Measurements from ENCODE around the gene RGS7. TPM values are rescaled to one million over a fixed set of nuclear protein-coding genes. Genes with fewer than 3 reads are reported as not detected.

The RGS7 gene
- total RNA-seq, 4 donors from 2014 or later: not detected

DNA sequence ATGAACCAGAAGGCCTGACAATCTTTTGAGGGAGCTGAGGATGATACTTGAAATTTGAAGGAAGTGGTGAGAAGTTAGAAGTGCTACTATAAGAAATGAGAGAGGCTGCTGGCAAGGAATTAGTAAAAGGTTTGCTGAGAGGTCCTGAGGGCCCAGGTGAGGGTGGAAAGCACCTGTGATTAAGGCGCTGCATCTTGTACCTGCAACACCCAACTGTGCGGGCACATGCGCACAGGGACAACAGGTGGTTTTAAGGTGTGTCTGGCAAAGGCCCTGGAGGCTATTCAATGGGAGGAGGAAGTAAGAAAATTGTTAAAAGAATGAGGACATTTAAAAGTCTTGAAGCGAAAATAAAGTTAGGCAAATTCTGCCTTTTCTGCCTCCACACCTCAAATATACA, 349.3 kb downstream of the RGS7 start:
- TF ChIP-seq, protein P1, sequence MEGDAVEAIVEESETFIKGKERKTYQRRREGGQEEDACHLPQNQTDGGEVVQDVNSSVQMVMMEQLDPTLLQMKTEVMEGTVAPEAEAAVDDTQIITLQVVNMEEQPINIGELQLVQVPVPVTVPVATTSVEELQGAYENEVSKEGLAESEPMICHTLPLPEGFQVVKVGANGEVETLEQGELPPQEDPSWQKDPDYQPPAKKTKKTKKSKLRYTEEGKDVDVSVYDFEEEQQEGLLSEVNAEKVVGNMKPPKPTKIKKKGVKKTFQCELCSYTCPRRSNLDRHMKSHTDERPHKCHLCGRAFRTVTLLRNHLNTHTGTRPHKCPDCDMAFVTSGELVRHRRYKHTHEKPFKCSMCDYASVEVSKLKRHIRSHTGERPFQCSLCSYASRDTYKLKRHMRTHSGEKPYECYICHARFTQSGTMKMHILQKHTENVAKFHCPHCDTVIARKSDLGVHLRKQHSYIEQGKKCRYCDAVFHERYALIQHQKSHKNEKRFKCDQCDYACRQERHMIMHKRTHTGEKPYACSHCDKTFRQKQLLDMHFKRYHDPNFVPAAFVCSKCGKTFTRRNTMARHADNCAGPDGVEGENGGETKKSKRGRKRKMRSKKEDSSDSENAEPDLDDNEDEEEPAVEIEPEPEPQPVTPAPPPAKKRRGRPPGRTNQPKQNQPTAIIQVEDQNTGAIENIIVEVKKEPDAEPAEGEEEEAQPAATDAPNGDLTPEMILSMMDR (IDR thresholded peaks at IDR 0.05; ENCODE audit: low read depth): no peak

DNA sequence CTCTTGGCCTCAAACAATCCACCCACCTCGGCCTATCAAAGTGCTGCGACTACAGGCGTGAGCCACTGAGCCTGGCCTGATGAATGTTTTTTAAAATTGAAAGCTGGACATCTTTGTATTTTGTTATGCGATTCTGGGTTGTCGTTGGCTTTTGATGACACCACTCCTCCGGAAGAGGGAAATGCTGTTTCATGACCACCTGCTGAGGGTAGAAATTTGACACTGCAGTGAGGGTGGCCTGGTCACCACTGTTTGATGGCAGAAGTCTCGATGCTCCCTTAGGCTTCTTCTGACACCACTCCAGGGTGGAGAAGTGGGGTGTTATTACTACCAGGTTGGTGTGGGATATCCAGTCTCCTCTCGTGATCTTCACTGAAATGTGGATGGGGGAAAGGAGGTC, 357.2 kb downstream of the RGS7 start:
- TF ChIP-seq, protein P1 (IDR thresholded peaks at IDR 0.05; ENCODE audit: low read depth): no peak

DNA sequence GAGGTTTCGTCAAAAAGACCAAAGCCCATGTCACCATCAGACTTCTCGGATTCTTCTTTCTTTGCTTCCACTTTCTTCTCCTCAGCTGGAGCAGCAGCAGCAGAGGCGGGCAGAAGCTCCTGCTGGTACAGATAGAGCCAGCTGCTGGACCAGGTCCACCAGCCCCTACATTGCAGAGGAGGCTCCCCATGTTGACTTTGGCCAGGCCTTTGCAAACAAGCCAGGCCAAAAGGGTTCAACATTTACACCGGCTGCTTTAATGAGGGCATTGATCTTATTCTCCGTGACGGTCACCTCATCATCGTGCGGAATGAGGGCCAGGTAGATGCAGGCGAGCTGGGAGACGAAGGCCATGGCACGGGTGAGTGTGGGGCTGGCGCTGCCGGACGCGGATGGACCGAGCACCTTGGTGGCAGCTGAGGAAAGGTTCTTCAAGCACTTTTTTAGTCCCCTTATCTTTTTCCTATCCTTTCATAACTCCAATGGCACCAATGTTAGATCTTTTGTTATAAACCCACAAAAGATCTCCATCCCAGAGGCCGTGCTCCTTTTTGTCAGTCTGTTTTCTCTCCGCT, 358.5 kb downstream of the RGS7 start:
- TF ChIP-seq, protein P1 (IDR thresholded peaks at IDR 0.05; ENCODE audit: low read depth): no peak

DNA sequence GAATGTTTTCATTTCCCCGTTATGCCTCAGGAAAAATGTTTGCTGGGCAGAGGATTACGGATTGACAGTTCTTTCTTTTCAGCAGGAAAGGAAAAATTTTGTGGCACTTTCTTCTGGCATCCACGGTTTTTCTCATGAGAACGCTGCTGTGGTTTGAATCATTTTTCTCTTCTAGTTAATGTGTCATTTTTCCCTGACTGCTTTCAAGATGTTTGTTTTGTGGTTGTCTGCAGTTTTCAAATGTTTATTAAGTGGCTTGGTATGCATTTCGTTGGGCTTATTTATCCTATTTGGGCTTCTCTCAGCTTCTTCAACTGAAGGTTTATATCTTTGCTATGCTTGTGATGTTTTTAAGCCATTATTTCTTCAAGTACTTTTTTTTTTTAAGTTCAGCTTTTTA, 359.0 kb downstream of the RGS7 start:
- TF ChIP-seq, protein P1 (IDR thresholded peaks at IDR 0.05; ENCODE audit: low read depth): no peak

DNA sequence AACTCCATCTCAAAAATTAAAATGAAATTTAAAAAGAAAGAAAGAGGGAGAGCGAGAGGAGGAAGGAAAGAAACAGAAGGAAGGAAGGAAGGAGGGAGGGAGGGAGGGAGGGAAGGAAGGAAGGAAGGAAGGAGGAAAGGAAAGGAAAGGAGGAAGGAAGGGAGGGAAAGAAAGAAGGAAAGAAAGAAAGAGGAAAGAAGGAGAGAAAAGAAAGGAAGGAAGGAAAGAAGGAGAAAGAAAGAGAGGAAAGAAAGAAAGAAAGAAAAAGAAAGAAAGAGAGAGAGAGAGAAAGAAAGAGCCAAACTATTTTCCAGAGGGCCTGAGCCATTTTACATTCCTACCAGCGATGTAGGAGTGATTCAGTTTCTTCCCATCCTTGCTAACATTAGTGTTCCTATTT, 364.0 kb downstream of the RGS7 start:
- TF ChIP-seq, protein P1 (IDR thresholded peaks at IDR 0.05; ENCODE audit: low read depth): no peak

DNA sequence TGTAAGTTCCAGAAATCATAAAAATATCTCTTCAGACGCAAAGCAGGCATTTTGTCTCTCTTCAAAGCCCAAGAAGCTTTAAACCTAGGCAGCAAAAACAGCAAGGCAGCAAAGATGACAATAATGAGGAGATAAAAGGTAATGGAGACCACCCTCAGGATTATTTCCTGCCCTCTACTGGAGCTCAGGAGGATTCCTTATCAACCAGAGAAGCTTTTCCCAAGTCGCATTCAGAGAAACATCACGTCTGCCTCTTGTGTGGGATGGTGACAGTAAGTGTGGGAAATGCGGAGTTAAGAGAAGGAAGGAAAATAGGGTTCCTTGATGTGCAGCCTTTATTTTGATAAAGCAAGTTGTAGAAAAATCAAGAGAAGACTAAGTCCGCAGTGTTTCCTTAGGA, 365.8 kb downstream of the RGS7 start:
- TF ChIP-seq, protein P1 (IDR thresholded peaks at IDR 0.05; ENCODE audit: low read depth): no peak

DNA sequence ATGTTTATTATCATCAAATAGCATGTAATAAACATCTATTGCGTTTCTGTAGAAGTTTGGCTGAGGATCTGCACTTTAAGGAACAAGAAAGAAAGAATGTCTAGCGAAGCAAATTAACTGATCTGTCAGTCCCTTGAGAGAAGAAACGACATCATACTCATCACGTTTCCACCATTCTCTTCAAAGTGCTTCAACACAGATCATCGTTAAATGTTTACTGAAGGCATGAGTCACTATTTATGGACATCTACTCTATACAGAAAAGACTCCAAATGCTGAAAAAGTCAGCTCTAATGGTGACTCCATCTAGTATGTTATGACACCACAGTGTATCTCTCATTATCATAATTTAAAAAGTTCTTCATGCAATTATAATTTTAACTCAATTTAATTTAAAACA, 369.1 kb downstream of the RGS7 start:
- TF ChIP-seq, protein P1 (IDR thresholded peaks at IDR 0.05; ENCODE audit: low read depth): no peak
